Measurements from ENCODE around the gene KIF23. TPM values are rescaled to one million over a fixed set of nuclear protein-coding genes. Genes with fewer than 3 reads are reported as not detected.

KIF23 gene
- 70.6 to 99.0 TPM (median 79.8 TPM) in 5 replicates for total RNA-seq (2022; extraction: Qiagen RNA extraction)

GRCh38 chr15:69413822-69414700, at the start of gene KIF23:
Gene KIF23, plus strand, starts transcription at chr15:69414349. Its CDS starts 117 bp downstream, at chr15:69414466.

GRCh38 chr15:69452692-69453521, 38.8 kb downstream of the KIF23 start, which contains the start of gene RPLP1:
Gene RPLP1, plus strand, starts transcription at chr15:69452818. Its CDS starts 131 bp downstream, at chr15:69452949.

Other genes with a start within 250 kb of the KIF23 start
- gene PAQR5, start 115.4 kb upstream of the KIF23 start, total RNA-seq (2022; extraction: Qiagen RNA extraction) = 68.2 to 104 TPM (median 99.3 TPM) in 5 replicates
- gene RPLP1, start 38.5 kb downstream of the KIF23 start, total RNA-seq (2022; extraction: Qiagen RNA extraction) = 3,436 to 4,073 TPM (median 3,731 TPM) in 5 replicates

Data from A549 treated with Mapracorat at 1 μM for 4 hours (cell line).